ENCODE data around the gene ENPP6. TPM values are rescaled to one million over a fixed set of nuclear protein-coding genes. Genes with fewer than 3 reads are reported as not detected.

Gene ENPP6
- polyA plus RNA-seq, 1 of the 3 experiments (the other 2 are of a cell fraction), result not detected

- TF ChIP-seq SMC3 (IDR thresholded peaks at IDR 0.05; ENCODE audit: low read depth, low read length) (no peak), CTCF (IDR thresholded peaks at IDR 0.05) (no peak), POLR2AphosphoS5 (IDR thresholded peaks at IDR 0.05; ENCODE audit: low read depth, low read length) (no peak)
These were observed 46.7 kb downstream of the ENPP6 start (continued) for GRCh38 chr4:184171011-184171410.

GRCh38 chr4:184169225-184169867, 48.3 kb downstream of the ENPP6 start:
- Histone ChIP-seq H3K4me3 (ENCODE audit: low read depth in 2 of 2, low read length in 1 of 2) (no peak overlapping the region), H3K27me3 (ENCODE audit: insufficient read depth) (no peaks in the 10 kb centered on the region), H3K36me3 (replicated peaks in 1 of 2; ENCODE audit: control insufficient read depth in 1 of 2, insufficient read depth in 2 of 2, low read length in 1 of 2) (no peaks in the 10 kb centered on the region), H3K4me2 (no peak overlapping the region), H3K9me3 (no peaks in the 10 kb centered on the region), H3K79me2 (ENCODE audit: insufficient read depth) (no peaks in the 10 kb centered on the region), H3K9ac (no peak overlapping the region), H2AFZ (ENCODE audit: low read depth) (no peak overlapping the region), H3K27ac (ENCODE audit: low read depth in 2 of 2, low read length in 1 of 2) (no peak overlapping the region), H3K4me1 (ENCODE audit: control insufficient read depth in 1 of 2, insufficient read depth in 2 of 2, low read depth in 1 of 2, low read length in 1 of 2) (peaks cover 0 to 5% of the 10 kb centered on the region in 2 experiments; a peak in 1 of 4 replicates), H3F3A (replicated peaks; ENCODE audit: insufficient read depth) (no peaks in the 10 kb centered on the region), H3K9me2 (no peaks in the 10 kb centered on the region), H4K20me1 (ENCODE audit: insufficient read depth) (no peaks in the 10 kb centered on the region)
- DNase-seq, result no peak
- WGBS (ENCODE audit: low lambda C conversion rate), result 78% methylated on average over 10 of the region's 17 CpGs
- ChIA-PET CTCF (interaction anchor here (0.7 to 7.5 kb wide), 26 partner anchors 9 to 696 kb away, joined by 3 to 158 read pairs (median 6); no protein-coding TSS in a partner anchor), POLR2A (no interaction called here)
- no peak for TF ChIP-seq RAD21 (IDR thresholded peaks at IDR 0.05; ENCODE audit: low read length)
- no peak for TF ChIP-seq GABPA (IDR thresholded peaks at IDR 0.05; ENCODE audit: low read depth)
- TF ChIP-seq MAX (IDR thresholded peaks at IDR 0.05; ENCODE audit: low read depth), result no peak
- no peak for TF ChIP-seq FOXJ3 (CRISPR knock-in tag; IDR thresholded peaks at IDR 0.05)
- no peak for TF ChIP-seq PBX3 (IDR thresholded peaks at IDR 0.05)
- no peak for TF ChIP-seq JUND (IDR thresholded peaks at IDR 0.05)
- no peak for TF ChIP-seq ZBTB33 (IDR thresholded peaks at IDR 0.05; ENCODE audit: borderline replicate concordance, low read depth)
- TF ChIP-seq POLR2AphosphoS5 (IDR thresholded peaks at IDR 0.05; ENCODE audit: low read depth, low read length), result no peak
- TF ChIP-seq MEF2A (IDR thresholded peaks at IDR 0.05; ENCODE audit: borderline replicate concordance, low read depth), result no peak
- no peak for TF ChIP-seq NFIC (IDR thresholded peaks at IDR 0.05; ENCODE audit: borderline replicate concordance)
- TF ChIP-seq NRF1 (IDR thresholded peaks at IDR 0.05; ENCODE audit: low read depth, low read length), result no peak
- TF ChIP-seq SIN3A (IDR thresholded peaks at IDR 0.05; ENCODE audit: borderline replicate concordance, low read depth, low read length), result no peak
- TF ChIP-seq GATA2 (CRISPR knock-in tag; IDR thresholded peaks at IDR 0.05), result no peak
- no peak for TF ChIP-seq RFX5 (IDR thresholded peaks at IDR 0.05; ENCODE audit: low read length)

Data from SK-N-SH (cell line).